GM12874 (cell line): ENCODE results near the gene FOXR1.

Experiments
- CTCF ChIP-seq: IDR thresholded peaks from 2 replicates; pipeline ENCODE4 v1.5.1; 2011; ENCODE audit warnings: low read depth, mild to moderate bottlenecking, control low read depth, low read length, moderate library complexity; ENCODE audit not compliant: insufficient read depth

Gene FOXR1

GRCh38 chr11:118928101-118928869 is 43.3 kb upstream of the FOXR1 start:
- peak; percentile 98 for TF ChIP-seq CTCF

GRCh38 chr11:118928870-118929500 is 42.6 kb upstream of the FOXR1 start:
- no peak for TF ChIP-seq CTCF

- TF ChIP-seq CTCF, result no peak
These were observed 42.0 kb upstream of the FOXR1 start for GRCh38 chr11:118929501-118930093.

- peak; percentile 93 for TF ChIP-seq CTCF
These were observed 41.4 kb upstream of the FOXR1 start for GRCh38 chr11:118930094-118930712.

GRCh38 chr11:118931571-118931970 is 40.0 kb upstream of the FOXR1 start:
- TF ChIP-seq CTCF, result no peak

- no peak for TF ChIP-seq CTCF
These were observed 38.1 kb upstream of the FOXR1 start for GRCh38 chr11:118933486-118933885.

GRCh38 chr11:118935376-118935775 is 36.2 kb upstream of the FOXR1 start:
- TF ChIP-seq CTCF, result no peak
